ENCODE results near the gene NFIA.
"Not testable (repeated sequence)": the region's sequence is repeated elsewhere in the genome, so short reads cannot be mapped to it uniquely, and the experiment has no call there.

Gene NFIA

GRCh38 chr1:61271412-61271789 lies 189.0 kb downstream of the NFIA start:
- in situ Hi-C loops (cut with HindIII; ENCODE audit: low pct_unique_long_range_greater_than_20kb, low sequenced_read_pairs), result no loop called here

DNA sequence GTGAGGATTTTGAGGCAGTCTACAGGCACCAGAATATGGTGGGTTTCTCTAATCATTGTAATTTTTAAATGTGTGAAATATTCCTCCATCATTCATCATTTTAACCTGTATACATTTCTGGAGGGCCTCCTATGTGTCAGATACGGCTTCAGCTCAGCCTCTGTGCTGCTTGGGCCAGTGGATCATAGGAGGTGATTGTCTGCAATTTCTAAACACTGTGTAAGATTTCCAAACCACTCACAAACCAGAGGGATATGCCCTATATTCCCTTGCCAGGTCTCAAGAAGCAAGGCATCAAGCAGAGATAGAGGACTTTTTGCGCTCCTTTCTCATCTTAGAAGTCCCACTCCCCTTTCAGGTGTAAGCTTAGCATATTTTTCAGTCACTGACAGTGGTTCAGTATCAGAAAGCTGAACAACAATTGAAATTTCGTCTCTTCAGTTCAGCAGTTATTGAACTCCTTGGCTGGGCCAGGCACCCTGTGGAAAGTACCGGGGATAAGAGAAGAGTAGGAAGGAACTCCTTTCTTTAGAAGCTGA lies 190.9 kb downstream of the NFIA start:
- no peak for TF ChIP-seq JUND (IDR thresholded peaks at IDR 0.05; ENCODE audit: low read depth)
- in situ Hi-C loops (cut with HindIII; ENCODE audit: low pct_unique_long_range_greater_than_20kb, low sequenced_read_pairs), result no loop called here
- no peak for DNase-seq (ENCODE audit: low read depth in 1 of 2, low spot score in 1 of 2)

More at GRCh38 chr1:61271412-61271789, 189.0 kb downstream of the NFIA start:
- no peak for TF ChIP-seq JUND (IDR thresholded peaks at IDR 0.05; ENCODE audit: low read depth)
- DNase-seq (ENCODE audit: low read depth in 1 of 2, low spot score in 1 of 2), result no peak

DNA sequence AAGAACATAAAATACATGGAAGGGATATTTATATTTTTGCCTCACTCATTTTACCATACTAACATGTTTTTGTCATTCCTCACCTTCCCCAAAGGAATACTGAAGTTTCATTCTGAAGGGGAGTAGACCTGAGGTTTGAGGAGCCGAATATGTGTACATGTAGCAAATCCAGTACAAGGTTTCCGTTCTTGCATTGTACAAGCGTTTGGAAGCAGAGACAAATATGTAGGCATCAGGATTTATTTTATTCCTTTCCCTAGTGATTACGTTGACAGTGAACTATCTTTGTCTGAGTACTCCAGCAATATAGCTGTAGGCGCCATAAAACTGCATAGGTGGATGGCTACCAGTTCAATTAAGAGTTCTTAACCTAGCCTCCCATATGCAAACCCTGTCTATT lies 191.5 kb downstream of the NFIA start:
- DNase-seq (ENCODE audit: low read depth in 1 of 2, low spot score in 1 of 2), result no peak
- in situ Hi-C loops (cut with HindIII; ENCODE audit: low pct_unique_long_range_greater_than_20kb, low sequenced_read_pairs), result no loop called here
- TF ChIP-seq JUND (IDR thresholded peaks at IDR 0.05; ENCODE audit: low read depth), result no peak

DNA sequence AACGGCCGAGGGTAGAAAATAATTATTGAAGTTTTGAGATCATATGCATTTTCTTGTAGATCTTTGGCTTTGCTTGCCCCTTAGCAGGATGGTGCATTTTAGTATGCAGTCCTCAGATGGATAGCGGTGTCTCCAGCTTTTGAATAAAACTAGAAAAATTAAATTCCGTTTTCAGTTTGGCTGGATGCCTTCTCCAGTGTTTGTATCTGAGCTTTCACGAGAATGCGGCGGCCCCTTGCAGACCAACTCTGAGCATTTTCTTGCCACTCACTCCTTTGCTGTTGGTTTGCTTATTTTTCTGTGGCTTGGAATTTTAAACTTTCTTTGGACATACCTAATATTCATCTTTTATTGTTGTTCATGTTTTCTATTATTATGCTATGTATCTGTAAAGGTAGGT lies 192.6 kb downstream of the NFIA start:
- no peak for DNase-seq (ENCODE audit: low read depth in 1 of 2, low spot score in 1 of 2)
- TF ChIP-seq JUND (IDR thresholded peaks at IDR 0.05; ENCODE audit: low read depth), result no peak
- in situ Hi-C loops (cut with HindIII; ENCODE audit: low pct_unique_long_range_greater_than_20kb, low sequenced_read_pairs), result no loop called here

DNA sequence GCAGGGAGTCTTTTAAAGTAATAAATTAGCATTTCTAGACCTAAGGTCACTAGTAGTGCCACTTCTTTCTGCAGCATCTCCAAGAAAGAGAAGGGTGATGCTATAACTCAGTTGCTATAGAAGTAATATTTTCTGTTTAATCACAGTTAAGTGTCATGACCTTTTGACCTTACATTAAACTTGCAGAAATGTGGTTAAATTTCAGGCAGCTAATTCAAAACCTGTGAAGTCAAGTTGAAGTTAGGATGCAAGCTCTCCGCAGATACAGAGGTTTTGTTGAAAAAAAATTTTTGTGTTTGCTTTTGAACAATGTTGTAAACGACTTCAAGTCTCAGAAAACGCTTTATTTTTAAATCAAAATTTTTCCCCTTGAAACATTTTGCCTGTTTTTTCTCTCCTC lies 193.9 kb downstream of the NFIA start:
- TF ChIP-seq JUND (IDR thresholded peaks at IDR 0.05; ENCODE audit: low read depth), result no peak
- in situ Hi-C loops (cut with HindIII; ENCODE audit: low pct_unique_long_range_greater_than_20kb, low sequenced_read_pairs), result no loop called here
- DNase-seq (ENCODE audit: low read depth in 1 of 2, low spot score in 1 of 2), result no peak

DNA sequence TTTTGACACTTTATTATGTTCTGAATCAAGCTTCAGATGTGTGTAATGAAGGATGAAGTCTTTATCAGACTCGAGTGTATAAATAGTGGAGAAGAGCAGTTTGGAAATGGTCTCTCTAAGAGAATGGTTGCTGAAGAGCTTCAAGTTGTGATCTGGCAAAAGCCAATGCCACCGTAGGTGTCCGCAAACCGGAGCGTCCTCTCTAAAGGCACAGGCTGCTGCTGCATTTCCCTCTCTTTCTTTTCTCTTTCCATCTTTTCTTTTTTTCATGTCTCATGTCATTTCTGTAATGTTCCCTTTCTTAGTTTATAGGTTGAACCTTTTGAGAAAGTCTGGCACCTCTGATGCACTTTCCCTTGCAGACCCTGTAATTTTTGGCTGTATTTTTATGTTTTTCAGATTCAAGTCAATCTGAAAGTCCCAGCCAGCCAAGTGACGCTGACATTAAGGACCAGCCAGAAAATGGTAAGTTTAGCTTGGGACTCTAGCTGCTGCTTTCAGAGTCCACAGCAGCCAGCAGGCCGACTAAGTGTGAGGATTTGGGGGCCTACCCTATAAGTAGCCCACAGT lies 194.8 kb downstream of the NFIA start:
- no peak for TF ChIP-seq JUND (IDR thresholded peaks at IDR 0.05; ENCODE audit: low read depth)
- no peak for DNase-seq (ENCODE audit: low read depth in 1 of 2, low spot score in 1 of 2)
- in situ Hi-C loops (cut with HindIII; ENCODE audit: low pct_unique_long_range_greater_than_20kb, low sequenced_read_pairs), result no loop called here

- DNase-seq (ENCODE audit: low read depth in 1 of 2, low spot score in 1 of 2); in situ Hi-C loops (cut with HindIII; ENCODE audit: low pct_unique_long_range_greater_than_20kb, low sequenced_read_pairs): not testable (repeated sequence)
These were observed 196.1 kb downstream of the NFIA start for GRCh38 chr1:61278503-61278902.

- DNase-seq (ENCODE audit: low read depth in 1 of 2, low spot score in 1 of 2), result no peak
- no peak for TF ChIP-seq JUND (IDR thresholded peaks at IDR 0.05; ENCODE audit: low read depth)
- in situ Hi-C loops (cut with HindIII; ENCODE audit: low pct_unique_long_range_greater_than_20kb, low sequenced_read_pairs), result no loop called here
These were observed 196.6 kb downstream of the NFIA start for GRCh38 chr1:61278966-61279365.

DNA sequence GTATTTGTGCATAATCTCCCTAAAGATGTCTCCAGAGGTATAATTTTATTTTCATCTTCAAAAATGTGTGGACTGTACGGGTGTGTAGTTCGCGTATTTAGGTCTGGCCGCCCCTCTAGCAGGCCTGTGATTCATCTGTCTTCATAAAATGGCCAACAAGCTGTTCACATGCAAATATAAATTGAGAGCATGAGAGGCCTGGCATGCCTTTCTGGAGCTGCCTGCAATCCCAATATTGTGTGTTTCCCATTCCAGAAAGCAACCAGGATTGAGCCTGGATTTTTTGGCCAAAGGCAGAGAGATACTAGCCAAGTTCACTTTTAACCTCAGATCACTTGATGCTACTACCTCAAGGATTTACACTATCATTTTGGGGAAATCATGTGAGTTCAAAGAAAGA lies 197.2 kb downstream of the NFIA start:
- DNase-seq (ENCODE audit: low read depth in 1 of 2, low spot score in 1 of 2), result no peak
- no peak for TF ChIP-seq JUND (IDR thresholded peaks at IDR 0.05; ENCODE audit: low read depth)
- in situ Hi-C loops (cut with HindIII; ENCODE audit: low pct_unique_long_range_greater_than_20kb, low sequenced_read_pairs), result no loop called here

GRCh38 chr1:61280452-61280851 lies 198.1 kb downstream of the NFIA start:
- in situ Hi-C loops (cut with HindIII; ENCODE audit: low pct_unique_long_range_greater_than_20kb, low sequenced_read_pairs), result no loop called here

GRCh38 chr1:61282387-61282786 lies 200.0 kb downstream of the NFIA start:
- in situ Hi-C loops (cut with HindIII; ENCODE audit: low pct_unique_long_range_greater_than_20kb, low sequenced_read_pairs), result no loop called here
- DNase-seq (ENCODE audit: low read depth in 1 of 2, low spot score in 1 of 2), result no peak
- no peak for TF ChIP-seq JUND (IDR thresholded peaks at IDR 0.05; ENCODE audit: low read depth)

More at GRCh38 chr1:61280452-61280851, 198.1 kb downstream of the NFIA start:
- no peak for DNase-seq (ENCODE audit: low read depth in 1 of 2, low spot score in 1 of 2)
- no peak for TF ChIP-seq JUND (IDR thresholded peaks at IDR 0.05; ENCODE audit: low read depth)

DNA sequence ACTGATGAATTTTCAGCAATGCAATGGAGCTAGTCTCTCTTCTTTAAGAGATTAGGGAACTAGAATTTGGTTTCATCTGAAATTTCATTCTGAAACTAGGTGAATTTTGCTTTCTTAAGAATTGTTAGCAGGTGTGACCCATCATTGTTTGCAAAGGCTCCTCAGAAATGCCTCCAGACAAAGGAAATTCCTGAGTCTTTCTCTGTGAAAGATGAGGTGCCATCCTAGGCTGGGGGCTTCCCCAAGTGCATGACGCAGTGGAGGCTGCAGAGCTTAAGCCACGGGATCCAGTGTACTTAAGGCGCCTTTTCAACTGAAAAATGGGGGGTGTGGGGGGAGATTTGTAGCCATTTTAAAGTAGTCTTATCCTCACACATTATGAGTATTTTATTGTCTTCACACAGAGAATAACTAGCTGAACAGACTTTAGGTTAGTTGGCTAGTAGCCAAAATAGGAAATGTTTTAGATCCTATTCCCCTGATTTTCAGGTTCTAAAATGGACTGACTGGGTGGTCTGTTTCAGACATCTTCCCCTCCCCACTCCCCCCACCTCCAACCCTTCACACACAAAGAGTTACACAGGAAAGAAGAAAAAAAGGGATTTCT lies 202.0 kb downstream of the NFIA start:
- no peak for DNase-seq (ENCODE audit: low read depth in 1 of 2, low spot score in 1 of 2)
- in situ Hi-C loops (cut with HindIII; ENCODE audit: low pct_unique_long_range_greater_than_20kb, low sequenced_read_pairs), result no loop called here
- no peak for TF ChIP-seq JUND (IDR thresholded peaks at IDR 0.05; ENCODE audit: low read depth)

DNA sequence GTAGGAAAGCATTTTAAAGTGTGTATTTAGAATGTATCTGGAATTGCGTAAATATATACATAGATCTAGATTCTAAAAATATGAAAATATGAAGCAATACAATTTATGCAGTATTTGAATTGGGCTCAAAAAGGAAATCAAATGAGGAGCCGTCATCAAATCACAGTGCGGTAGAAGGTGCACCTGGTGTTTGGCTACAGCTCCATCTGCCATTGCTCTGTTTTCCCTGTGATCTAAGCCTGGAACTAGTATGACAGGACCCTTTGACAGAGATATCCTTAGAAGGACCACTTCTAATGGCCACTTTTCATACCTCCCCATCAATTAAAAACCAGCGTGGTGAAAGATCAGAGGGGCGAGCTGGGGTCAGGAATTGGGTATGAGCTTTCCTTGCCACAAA lies 202.6 kb downstream of the NFIA start:
- DNase-seq (ENCODE audit: low read depth in 1 of 2, low spot score in 1 of 2), result no peak
- in situ Hi-C loops (cut with HindIII; ENCODE audit: low pct_unique_long_range_greater_than_20kb, low sequenced_read_pairs), result no loop called here
- no peak for TF ChIP-seq JUND (IDR thresholded peaks at IDR 0.05; ENCODE audit: low read depth)

All from T47D (cell line).